ENCODE results near the gene RPUSD3.

Gene RPUSD3

GRCh38 chr3:9889405-9889804 lies 45.6 kb upstream of the RPUSD3 start:
- no peak overlapping the region for H3K27ac ChIP-seq (ENCODE audit: low read depth, low read length)
- TF ChIP-seq EZH2phosphoT487 (conservative IDR thresholded peaks at IDR 0.05; ENCODE audit: low read length) (no peak), CTCF (IDR thresholded peaks at IDR 0.05; ENCODE audit: insufficient read depth, low read length, poor library complexity, severe bottlenecking) (no peak)
- 0 out of 2 replicates have a peak, but pooled peaks cover 12% of the 10 kb centered on the region for H3F3A ChIP-seq (ENCODE audit: insufficient read depth)
- no peaks in the 10 kb centered on the region for H3K27me3 ChIP-seq (ENCODE audit: low read length)
- H3K4me2 ChIP-seq (ENCODE audit: low read depth, low read length, poor library complexity, severe bottlenecking), result no peak overlapping the region
- H3K79me2 ChIP-seq (ENCODE audit: insufficient read depth, low read length), result peaks cover 22% of the 10 kb centered on the region
- 0 out of 2 replicates have a peak overlapping the region, but pooled peaks have one; percentile 94 for H3K9ac ChIP-seq (ENCODE audit: low read length)
- no peaks in the 10 kb centered on the region; the same call in 1 of the 2 replicates for H4K20me1 ChIP-seq (ENCODE audit: low read depth, low read length)
- H3K36me3 ChIP-seq (ENCODE audit: low read length), result peaks cover 3% of the 10 kb centered on the region; the same call in 1 of the 2 replicates
- H2AFZ ChIP-seq (ENCODE audit: low read depth, low read length, severe bottlenecking), result no peak overlapping the region
- no peaks in the 10 kb centered on the region for H3K9me2 ChIP-seq (replicated peaks; ENCODE audit: insufficient read depth, low read length)
- no peaks in the 10 kb centered on the region for H3K9me3 ChIP-seq (ENCODE audit: insufficient read depth, low read length)
- no peak overlapping the region for H3K4me3 ChIP-seq (ENCODE audit: insufficient read depth, low read length, poor library complexity, severe bottlenecking)

- Histone ChIP-seq H3K9ac (ENCODE audit: low read length) (no peak overlapping the region), H3K79me2 (ENCODE audit: insufficient read depth, low read length) (peaks cover 22% of the 10 kb centered on the region), H2AFZ (ENCODE audit: low read depth, low read length, severe bottlenecking) (no peak overlapping the region), H3K9me2 (replicated peaks; ENCODE audit: insufficient read depth, low read length) (no peaks in the 10 kb centered on the region), H3K9me3 (ENCODE audit: insufficient read depth, low read length) (no peaks in the 10 kb centered on the region), H4K20me1 (ENCODE audit: low read depth, low read length) (no peaks in the 10 kb centered on the region; the same call in 1 of the 2 replicates), H3K36me3 (ENCODE audit: low read length) (peaks cover 3% of the 10 kb centered on the region; the same call in 1 of the 2 replicates), H3K4me3 (ENCODE audit: insufficient read depth, low read length, poor library complexity, severe bottlenecking) (no peak overlapping the region), H3K4me2 (ENCODE audit: low read depth, low read length, poor library complexity, severe bottlenecking) (no peak overlapping the region), H3K27ac (ENCODE audit: low read depth, low read length) (no peak overlapping the region), H3F3A (ENCODE audit: insufficient read depth) (0 out of 2 replicates have a peak, but pooled peaks cover 5% of the 10 kb centered on the region), H3K27me3 (ENCODE audit: low read length) (no peaks in the 10 kb centered on the region)
- TF ChIP-seq CTCF (IDR thresholded peaks at IDR 0.05; ENCODE audit: insufficient read depth, low read length, poor library complexity, severe bottlenecking) (no peak), EZH2phosphoT487 (conservative IDR thresholded peaks at IDR 0.05; ENCODE audit: low read length) (no peak)
Measured at GRCh38 chr3:9888540-9888939, 44.7 kb upstream of the RPUSD3 start.

GRCh38 chr3:9887480-9887879 lies 43.7 kb upstream of the RPUSD3 start:
- H3K27ac ChIP-seq (ENCODE audit: low read depth, low read length), result no peak overlapping the region
- no peak overlapping the region for H3K4me2 ChIP-seq (ENCODE audit: low read depth, low read length, poor library complexity, severe bottlenecking)
- H3K9me3 ChIP-seq (ENCODE audit: insufficient read depth, low read length), result no peaks in the 10 kb centered on the region
- H3K27me3 ChIP-seq (ENCODE audit: low read length), result no peaks in the 10 kb centered on the region
- no peak overlapping the region for H3K4me3 ChIP-seq (ENCODE audit: insufficient read depth, low read length, poor library complexity, severe bottlenecking)
- no peaks in the 10 kb centered on the region for H3K9me2 ChIP-seq (replicated peaks; ENCODE audit: insufficient read depth, low read length)
- no peak overlapping the region for H2AFZ ChIP-seq (ENCODE audit: low read depth, low read length, severe bottlenecking)
- peaks cover 16% of the 10 kb centered on the region for H3K79me2 ChIP-seq (ENCODE audit: insufficient read depth, low read length)
- H3F3A ChIP-seq (ENCODE audit: insufficient read depth), result 0 out of 2 replicates have a peak, but pooled peaks cover 3% of the 10 kb centered on the region
- H3K36me3 ChIP-seq (ENCODE audit: low read length), result no peaks in the 10 kb centered on the region
- H4K20me1 ChIP-seq (ENCODE audit: low read depth, low read length), result no peaks in the 10 kb centered on the region; the same call in 1 of the 2 replicates
- no peak overlapping the region for H3K9ac ChIP-seq (ENCODE audit: low read length)
- TF ChIP-seq EZH2phosphoT487 (conservative IDR thresholded peaks at IDR 0.05; ENCODE audit: low read length) (no peak), CTCF (IDR thresholded peaks at IDR 0.05; ENCODE audit: insufficient read depth, low read length, poor library complexity, severe bottlenecking) (no peak)
